ENCODE results near the gene ARHGAP10.

ARHGAP10 gene

GRCh38 chr4:147950261-147950660, 218.4 kb downstream of the ARHGAP10 start:
- no peak for DNase-seq (ENCODE audit: low read depth)

GRCh38 chr4:147950841-147951240, 219.0 kb downstream of the ARHGAP10 start:
- no peak for DNase-seq (ENCODE audit: low read depth)

GRCh38 chr4:147954850-147955249, 223.0 kb downstream of the ARHGAP10 start:
- DNase-seq (ENCODE audit: low read depth) = no peak

GRCh38 chr4:147955827-147956558, 224.1 kb downstream of the ARHGAP10 start:
- DNase-seq (ENCODE audit: low read depth) = no peak

GRCh38 chr4:147957446-147957845, 225.6 kb downstream of the ARHGAP10 start:
- DNase-seq (ENCODE audit: low read depth) = no peak

GRCh38 chr4:147958057-147958456, 226.2 kb downstream of the ARHGAP10 start:
- DNase-seq (ENCODE audit: low read depth) = no peak

- no peak for DNase-seq (ENCODE audit: low read depth)
Measured at GRCh38 chr4:147958489-147959065, 226.7 kb downstream of the ARHGAP10 start.

GRCh38 chr4:147960971-147961370, 229.1 kb downstream of the ARHGAP10 start:
- DNase-seq (ENCODE audit: low read depth) = no peak

- no peak for DNase-seq (ENCODE audit: low read depth)
Measured at GRCh38 chr4:147963839-147964238, 232.0 kb downstream of the ARHGAP10 start.

- no peak for DNase-seq (ENCODE audit: low read depth)
Measured at GRCh38 chr4:147964266-147964880, 232.5 kb downstream of the ARHGAP10 start.

- no peak for DNase-seq (ENCODE audit: low read depth)
Measured at GRCh38 chr4:147965056-147965455, 233.2 kb downstream of the ARHGAP10 start.

- DNase-seq (ENCODE audit: low read depth) = no peak
Measured at GRCh38 chr4:147965873-147966272, 234.0 kb downstream of the ARHGAP10 start.

GRCh38 chr4:147968641-147969040, 236.8 kb downstream of the ARHGAP10 start:
- no peak for DNase-seq (ENCODE audit: low read depth)

GRCh38 chr4:147969573-147970385, 237.9 kb downstream of the ARHGAP10 start:
- no peak for DNase-seq (ENCODE audit: low read depth)

GRCh38 chr4:147971116-147971515, 239.2 kb downstream of the ARHGAP10 start:
- DNase-seq (ENCODE audit: low read depth) = no peak

- DNase-seq (ENCODE audit: low read depth) = no peak
Measured at GRCh38 chr4:147975325-147975724, 243.4 kb downstream of the ARHGAP10 start.

- no peak for DNase-seq (ENCODE audit: low read depth)
Measured at GRCh38 chr4:147975933-147976928, 244.3 kb downstream of the ARHGAP10 start.

GRCh38 chr4:147980586-147980985, 248.7 kb downstream of the ARHGAP10 start:
- no peak for DNase-seq (ENCODE audit: low read depth)

GRCh38 chr4:147981305-147981704, 249.4 kb downstream of the ARHGAP10 start:
- no peak for DNase-seq (ENCODE audit: low read depth)

- no peak for DNase-seq (ENCODE audit: low read depth)
Measured at GRCh38 chr4:147984065-147984777, 252.3 kb downstream of the ARHGAP10 start.

GRCh38 chr4:147984778-147985138, 252.9 kb downstream of the ARHGAP10 start:
- DNase-seq (ENCODE audit: low read depth) = no peak
